M059J (cell line): ENCODE data around the gene CTDSPL. TPM values are rescaled to one million over a fixed set of nuclear protein-coding genes. Genes with fewer than 3 reads are reported as not detected.

Experiments
- total RNA-seq: library from RNA; depleted of rRNA; stranded (reverse); fragments of >200 nt; shearing (Covaris generic); gene quantifications from 2 replicates; pipeline ENCODE4 v1.2.3, GENCODE V29; 2014; rRNA removed

Gene CTDSPL
- total RNA-seq, 1 experiment from 2014 or later: 18.3 TPM

Other genes starting within 250 kb of the CTDSPL start
- gene VILL, start 128.9 kb downstream of the CTDSPL start, total RNA-seq: 0.05 TPM in 1 of 2 replicates, not detected in the other
- 0.39 and 2.4 TPM in 2 replicates for gene PLCD1, start 167.8 kb downstream of the CTDSPL start, total RNA-seq
- 0.02 TPM in 1 of 2 replicates, not detected in the other for gene DLEC1, start 177.3 kb downstream of the CTDSPL start, total RNA-seq